Measurements from ENCODE around the gene RNF8.

The RNF8 gene

GRCh38 chr6:37368961-37369320, 15.2 kb downstream of the RNF8 start:
- no peaks in the 10 kb centered on the region for H3K9me3 ChIP-seq (ENCODE audit: control insufficient read depth, insufficient read depth, low read depth, low read length)
- H3K4me1 ChIP-seq (ENCODE audit: control insufficient read depth, insufficient read depth, low read length): no peaks in the 10 kb centered on the region; the same call in 1 of the 2 replicates
- H3K36me3 ChIP-seq (ENCODE audit: control insufficient read depth in 2 of 2, insufficient read depth in 1 of 2, low read length in 2 of 2): peaks cover 26 to 76% of the 10 kb centered on the region in 2 experiments
- H3K4me3 ChIP-seq (ENCODE audit: low read depth, low read length): no peak overlapping the region
- H3K27ac ChIP-seq (ENCODE audit: extremely low read depth, low read depth, low read length): no peak overlapping the region
- ChIA-PET POLR2A (no interaction called here), CTCF (interaction anchor here (1.2 to 1.3 kb wide), 2 partner anchors 8 to 13 kb away, joined by 4 to 7 read pairs; no protein-coding TSS in a partner anchor)
- TF ChIP-seq SCRT2 (tag by site-specific recombination; IDR thresholded peaks at IDR 0.05) (no peak), ZNF248 (tag by site-specific recombination; IDR thresholded peaks at IDR 0.05) (no peak), ZBTB11 (tag by site-specific recombination; conservative IDR thresholded peaks at IDR 0.05; ENCODE audit: low read depth) (no peak), ZNF555 (tag by site-specific recombination; conservative IDR thresholded peaks at IDR 0.05) (no peak), ZNF670 (tag by site-specific recombination; IDR thresholded peaks at IDR 0.05; ENCODE audit: low read depth) (no peak)

- H3K9me3 ChIP-seq (ENCODE audit: control insufficient read depth, insufficient read depth, low read depth, low read length): no peaks in the 10 kb centered on the region
- ChIA-PET CTCF (interaction anchor here (0.6 to 1.4 kb wide), 6 partner anchors 10 to 477 kb away, joined by 3 to 7 read pairs (median 3); no protein-coding TSS in a partner anchor), POLR2A (interaction anchor here (1.3 kb wide), 1 partner anchor 15 kb away, joined by 6 read pairs; the partner anchor contains the start of gene RNF8)
- peaks cover 26 to 77% of the 10 kb centered on the region in 2 experiments for H3K36me3 ChIP-seq (ENCODE audit: control insufficient read depth in 2 of 2, insufficient read depth in 1 of 2, low read length in 2 of 2)
- no peak overlapping the region for H3K4me3 ChIP-seq (ENCODE audit: low read depth, low read length)
- no peaks in the 10 kb centered on the region; the same call in 1 of the 2 replicates for H3K4me1 ChIP-seq (ENCODE audit: control insufficient read depth, insufficient read depth, low read length)
- H3K27ac ChIP-seq (ENCODE audit: extremely low read depth, low read depth, low read length): no peak overlapping the region
- no peak for TF ChIP-seq ZNF610 (tag by site-specific recombination; IDR thresholded peaks at IDR 0.05; ENCODE audit: borderline replicate concordance)
- no peak for TF ChIP-seq ZNF132 (tag by site-specific recombination; IDR thresholded peaks at IDR 0.05; ENCODE audit: borderline replicate concordance)
- no peak for TF ChIP-seq ZNF785 (tag by site-specific recombination; IDR thresholded peaks at IDR 0.05)
- TF ChIP-seq OSR2 (tag by site-specific recombination; IDR thresholded peaks at IDR 0.05): no peak
- no peak for TF ChIP-seq ZBTB7A (tag by site-specific recombination; IDR thresholded peaks at IDR 0.05; ENCODE audit: low read depth)
- no peak for TF ChIP-seq ZNF530 (tag by site-specific recombination; IDR thresholded peaks at IDR 0.05; ENCODE audit: low read depth)
- TF ChIP-seq ZNF692 (tag by site-specific recombination; IDR thresholded peaks at IDR 0.05): no peak
- no peak for TF ChIP-seq ZNF202 (tag by site-specific recombination; IDR thresholded peaks at IDR 0.05; ENCODE audit: borderline replicate concordance)
- TF ChIP-seq ZNF133 (tag by site-specific recombination; IDR thresholded peaks at IDR 0.05): no peak
- TF ChIP-seq ZNF571 (tag by site-specific recombination; IDR thresholded peaks at IDR 0.05): no peak
- TF ChIP-seq ZNF148 (tag by site-specific recombination; IDR thresholded peaks at IDR 0.05; ENCODE audit: borderline replicate concordance): no peak
- TF ChIP-seq ZNF37A (tag by site-specific recombination; IDR thresholded peaks at IDR 0.05): no peak
- TF ChIP-seq ZNF366 (tag by site-specific recombination; conservative IDR thresholded peaks at IDR 0.05): no peak
- no peak for TF ChIP-seq BCL11A (tag by site-specific recombination; IDR thresholded peaks at IDR 0.05; ENCODE audit: low read depth)
- no peak for TF ChIP-seq ZFP37 (tag by site-specific recombination; IDR thresholded peaks at IDR 0.05)
- TF ChIP-seq ZNF510 (tag by site-specific recombination; IDR thresholded peaks at IDR 0.05; ENCODE audit: insufficient replicate concordance): no peak
- no peak for TF ChIP-seq YY1 (tag by site-specific recombination; IDR thresholded peaks at IDR 0.05)
- TF ChIP-seq ZNF324 (tag by site-specific recombination; IDR thresholded peaks at IDR 0.05): no peak
- no peak for TF ChIP-seq ZNF138 (tag by site-specific recombination; IDR thresholded peaks at IDR 0.05; ENCODE audit: borderline replicate concordance)
- TF ChIP-seq ZNF830 (tag by site-specific recombination; IDR thresholded peaks at IDR 0.05; ENCODE audit: low read depth): no peak
Observed at GRCh38 chr6:37369321-37370201, 15.8 kb downstream of the RNF8 start.

Data from HEK293 (cell line).